Mammary epithelial cell (primary cell): ENCODE data around the gene SPATA32.

Experiments
- CTCF ChIP-seq, 2 donors: IDR thresholded peaks in 1 of 2; conservative IDR thresholded peaks in 1 of 2; 2 replicates each; pipeline ENCODE4 v1.5.1; 2011 to 2012; ENCODE audit warnings: inconsistent platforms in 2 of 2, low read length in 2 of 2, mild to moderate bottlenecking in 2 of 2, control low read depth in 1 of 2, low read depth in 1 of 2; ENCODE audit not compliant: insufficient read depth in 1 of 2; ENCODE audit errors: extremely low read depth in 1 of 2
- EZH2 ChIP-seq: IDR thresholded peaks from 2 replicates; pipeline ENCODE4 v1.6.1; 2012; ENCODE audit warnings: low read length, inconsistent platforms, borderline replicate concordance

- TF ChIP-seq CTCF (conservative IDR thresholded peaks at IDR 0.05 in 1 of 2, IDR thresholded peaks at IDR 0.05 in 1 of 2; ENCODE audit: extremely low read depth in 1 of 2, insufficient read depth in 1 of 2, low read depth in 1 of 2, low read length in 2 of 2) (no peak), EZH2 (no peak)
Observed at GRCh38 chr17:45263477-45263860, 1.6 kb upstream of the SPATA32 start.
